Mesothelial cell of epicardium (in vitro differentiated cells): ENCODE data around the gene GBE1. TPM values are rescaled to one million over a fixed set of nuclear protein-coding genes. Genes with fewer than 3 reads are reported as not detected.
A peak's percentile ranks its signal among the peaks of the same experiment; 100 is the strongest.

Source experiments
- DNase-seq, 2 experiments: peaks; one replicate each; pipeline ENCODE4 v3.0.0; 2021; ENCODE audit warnings: low spot score in 2 of 2; ENCODE audit not compliant: unreplicated experiment in 2 of 2
- H3K27ac Mint-ChIP-seq: 2 replicates; pipeline ENCODE4 v1.8.0; 2021; ENCODE audit warnings: mixed read lengths
- H3K27me3 Mint-ChIP-seq: 2 replicates; pipeline ENCODE4 v1.8.0; 2021; ENCODE audit warnings: low read depth, mixed read lengths
- H3K36me3 Mint-ChIP-seq: 2 replicates; pipeline ENCODE4 v1.8.0; 2021; ENCODE audit warnings: mixed read lengths
- H3K4me1 Mint-ChIP-seq: 2 replicates; pipeline ENCODE4 v1.8.0; 2021; ENCODE audit warnings: mixed read lengths
- H3K4me3 Mint-ChIP-seq: 2 replicates; pipeline ENCODE4 v1.8.0; 2021; ENCODE audit warnings: mild to moderate bottlenecking, moderate library complexity, mixed read lengths
- H3K9me3 Mint-ChIP-seq: 2 replicates; pipeline ENCODE4 v1.8.0; 2021; ENCODE audit warnings: mixed read lengths
- CTCF ChIP-seq: fragments of 200-600 bp; sonication (generic); IDR thresholded peaks from one replicate; pipeline ENCODE4 v1.5.0; 2021; ENCODE audit warnings: antibody characterized with exemption; ENCODE audit not compliant: unreplicated experiment
- total RNA-seq: library from RNA; stranded (reverse); gene quantifications from 3 replicates; pipeline ENCODE4 v1.2.1, GENCODE V29; 2021

GBE1 gene
- total RNA-seq, 1 donor from 2014 or later, result 10.8 TPM

GRCh38 chr3:81716870-81717509 is 44.5 kb downstream of the GBE1 start:
- no peak overlapping the region for H3K4me3 Mint-ChIP-seq
- H3K27me3 Mint-ChIP-seq, result no peaks in the 10 kb centered on the region
- no peak for DNase-seq
- peaks cover 4% of the 10 kb centered on the region for H3K4me1 Mint-ChIP-seq
- no peaks in the 10 kb centered on the region for H3K36me3 Mint-ChIP-seq
- no peak for TF ChIP-seq CTCF
- H3K27ac Mint-ChIP-seq, result peak overlapping the region; percentile 71
- H3K9me3 Mint-ChIP-seq, result no peaks in the 10 kb centered on the region

GRCh38 chr3:81713031-81713430 is 48.4 kb downstream of the GBE1 start:
- Mint-ChIP-seq H3K27ac (no peak overlapping the region), H3K4me3 (no peak overlapping the region), H3K4me1 (peaks cover 4% of the 10 kb centered on the region), H3K36me3 (no peaks in the 10 kb centered on the region), H3K27me3 (no peaks in the 10 kb centered on the region), H3K9me3 (no peaks in the 10 kb centered on the region)
- TF ChIP-seq CTCF, result no peak
- no peak for DNase-seq

GRCh38 chr3:81709606-81710005 is 51.8 kb downstream of the GBE1 start:
- DNase-seq, result no peak
- no peaks in the 10 kb centered on the region for H3K4me1 Mint-ChIP-seq
- no peak overlapping the region for H3K4me3 Mint-ChIP-seq
- no peak overlapping the region for H3K27ac Mint-ChIP-seq
- H3K27me3 Mint-ChIP-seq, result no peaks in the 10 kb centered on the region
- no peaks in the 10 kb centered on the region for H3K36me3 Mint-ChIP-seq
- H3K9me3 Mint-ChIP-seq, result no peaks in the 10 kb centered on the region
- TF ChIP-seq CTCF, result no peak

GRCh38 chr3:81707996-81708395 is 53.4 kb downstream of the GBE1 start:
- no peaks in the 10 kb centered on the region for H3K36me3 Mint-ChIP-seq
- no peak for TF ChIP-seq CTCF
- DNase-seq, result no peak
- H3K4me1 Mint-ChIP-seq, result no peaks in the 10 kb centered on the region
- no peaks in the 10 kb centered on the region for H3K9me3 Mint-ChIP-seq
- no peak overlapping the region for H3K27ac Mint-ChIP-seq
- no peaks in the 10 kb centered on the region for H3K27me3 Mint-ChIP-seq
- H3K4me3 Mint-ChIP-seq, result no peak overlapping the region

- H3K36me3 Mint-ChIP-seq, result no peaks in the 10 kb centered on the region
- H3K4me3 Mint-ChIP-seq, result no peak overlapping the region
- H3K4me1 Mint-ChIP-seq, result no peaks in the 10 kb centered on the region
- H3K27ac Mint-ChIP-seq, result no peak overlapping the region
- no peaks in the 10 kb centered on the region for H3K9me3 Mint-ChIP-seq
- H3K27me3 Mint-ChIP-seq, result no peaks in the 10 kb centered on the region
- TF ChIP-seq CTCF, result no peak
- DNase-seq, result no peak
Measured at GRCh38 chr3:81702126-81702525, 59.3 kb downstream of the GBE1 start.
